ENCODE results near the gene ANKRD55.
"Not testable (repeated sequence)": the region's sequence is repeated elsewhere in the genome, so short reads cannot be mapped to it uniquely, and the experiment has no call there.

Gene ANKRD55

DNA sequence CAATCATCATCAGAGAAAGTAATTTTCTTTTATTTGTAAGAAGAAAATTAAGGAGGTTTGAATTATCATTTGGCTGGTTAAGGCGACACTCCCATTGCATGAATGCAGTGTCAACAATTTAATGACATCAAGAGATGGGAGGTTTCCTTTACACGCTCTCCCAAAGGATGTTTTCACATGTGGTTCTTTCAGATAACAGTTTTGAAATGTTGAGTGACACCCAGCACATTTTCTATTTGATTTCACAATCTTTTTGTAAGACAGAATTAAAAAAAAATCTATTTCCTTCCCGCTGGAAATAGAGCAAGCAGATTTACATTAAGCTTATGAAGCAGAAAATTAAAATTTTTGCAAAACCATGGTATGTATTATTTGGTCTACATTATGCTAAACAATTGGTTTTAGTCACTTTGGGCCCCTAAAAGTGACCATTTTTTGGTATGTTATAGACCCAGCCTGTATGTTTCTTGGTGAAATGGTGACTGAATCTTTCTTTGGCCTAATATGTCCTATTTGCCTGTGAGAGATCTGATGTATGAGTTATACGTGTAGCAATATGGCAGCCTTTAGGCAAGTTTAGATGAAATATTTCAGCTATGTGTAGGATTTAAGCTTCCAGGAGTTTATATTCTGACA is 18.9 kb upstream of the ANKRD55 start:
- DNase-seq, result no peak

DNA sequence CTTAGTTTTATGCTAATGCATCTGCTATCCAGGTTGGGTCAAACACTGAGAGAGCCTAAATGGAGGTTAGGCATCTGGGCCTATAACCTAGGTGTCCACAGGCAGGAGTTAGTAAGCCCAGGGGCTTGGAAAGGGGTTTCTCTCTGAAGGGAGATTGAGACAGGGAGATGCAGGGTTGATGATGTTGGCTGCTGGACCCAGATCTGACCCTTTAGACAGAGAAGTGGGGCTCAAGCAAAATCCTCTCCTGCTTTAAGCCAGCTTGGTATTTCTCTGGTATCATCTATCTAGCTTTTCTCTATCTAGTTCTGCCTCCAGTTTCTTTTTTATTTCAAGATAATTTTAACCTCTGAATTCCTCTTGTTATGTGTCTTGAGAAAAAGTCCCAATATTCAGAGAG is 18.3 kb upstream of the ANKRD55 start:
- no peak for DNase-seq

DNA sequence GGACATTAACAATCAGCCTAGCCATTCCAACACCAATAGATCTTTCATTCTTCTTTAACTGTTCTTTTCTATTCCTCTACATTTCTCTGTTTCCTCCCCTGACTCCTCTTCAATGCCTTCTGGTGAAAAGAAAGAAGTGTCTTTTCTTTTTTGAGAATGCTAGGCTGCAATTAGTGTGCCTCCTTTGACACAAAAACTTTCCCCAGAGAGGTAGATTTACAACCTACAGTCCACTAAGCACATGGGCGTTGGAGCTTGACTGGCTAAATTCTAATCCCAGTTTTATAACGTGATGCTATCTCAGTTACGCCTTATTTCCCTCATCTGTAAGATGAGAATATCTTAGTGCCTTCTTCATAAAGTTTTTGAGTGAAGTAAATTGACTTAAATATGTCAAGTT is 16.9 kb upstream of the ANKRD55 start:
- no peak for DNase-seq

DNA sequence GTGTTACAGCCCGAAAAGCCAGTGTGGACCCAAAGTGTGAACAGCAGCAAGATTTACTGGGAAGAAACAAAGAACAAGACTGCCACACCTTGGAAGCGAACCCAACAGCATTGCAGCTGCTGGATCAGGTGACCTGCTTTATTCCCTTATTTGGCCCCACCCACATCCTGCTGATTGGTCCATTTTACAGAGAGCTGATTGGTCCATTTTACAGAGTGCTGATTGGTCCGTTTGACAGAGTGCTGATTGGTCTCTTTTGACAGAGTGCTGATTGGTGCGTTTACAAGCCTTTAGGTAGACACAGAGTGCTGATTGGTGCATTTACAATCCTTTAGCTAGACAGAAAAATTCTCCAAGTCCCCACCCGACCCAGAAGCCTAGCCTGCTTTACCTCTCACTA is 16.0 kb upstream of the ANKRD55 start:
- DNase-seq, result not testable (repeated sequence)

DNA sequence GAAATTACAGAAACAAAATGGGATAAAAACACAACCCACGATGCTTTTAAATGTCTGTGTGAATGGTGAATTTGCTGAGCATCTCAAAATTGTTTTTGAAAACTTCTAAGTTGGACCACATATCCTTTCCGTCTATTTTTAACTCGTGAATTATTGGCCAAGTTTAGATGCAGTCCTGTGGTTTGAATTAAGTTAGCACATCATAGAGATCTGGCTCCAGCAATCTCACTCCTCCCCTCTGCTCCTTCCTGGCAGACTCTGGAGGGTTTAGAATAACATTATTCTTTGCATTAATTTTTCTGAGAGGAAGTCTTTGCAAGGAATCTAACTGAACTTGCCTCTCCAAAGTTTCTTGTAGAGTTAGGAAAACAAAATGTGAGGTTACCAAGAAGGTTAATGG is 14.5 kb upstream of the ANKRD55 start:
- DNase-seq, result no peak

DNA sequence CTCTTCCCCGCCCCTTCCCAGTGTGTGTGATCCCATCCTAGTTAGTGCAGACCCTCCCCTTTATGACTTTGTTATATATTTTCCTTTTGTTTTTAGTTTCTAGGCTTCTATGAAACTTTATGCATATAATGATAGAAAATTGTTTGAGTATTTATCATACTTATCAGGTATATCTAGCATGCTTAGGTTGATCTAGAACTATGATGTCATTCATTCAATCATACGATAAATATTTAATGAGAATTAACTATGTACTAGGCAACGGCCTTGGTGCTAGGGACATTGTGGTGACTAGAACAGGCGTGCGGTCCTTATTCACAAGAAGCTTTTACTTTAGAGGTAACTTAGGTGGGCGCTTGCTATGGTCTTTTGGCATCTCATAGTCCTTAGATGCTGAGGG is 13.6 kb upstream of the ANKRD55 start:
- no peak for DNase-seq

DNA sequence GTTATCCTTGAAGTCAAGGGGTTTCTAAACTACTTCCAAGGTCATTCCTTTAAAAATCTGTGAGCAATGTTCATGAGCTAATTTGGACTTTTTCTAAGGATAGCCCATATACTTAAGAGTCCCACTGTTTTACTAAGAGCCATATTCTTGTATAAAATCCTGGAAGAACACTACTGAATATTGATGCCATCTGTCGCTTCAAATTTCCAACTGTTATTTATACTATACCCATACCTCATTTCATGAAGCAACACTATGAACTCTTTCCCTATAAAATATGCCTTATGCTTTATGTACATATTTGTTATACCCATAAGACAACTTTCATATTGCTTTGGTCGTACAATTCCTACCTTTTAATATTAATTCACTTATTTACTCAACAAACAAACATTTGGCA is 12.4 kb upstream of the ANKRD55 start:
- DNase-seq, result no peak

DNA sequence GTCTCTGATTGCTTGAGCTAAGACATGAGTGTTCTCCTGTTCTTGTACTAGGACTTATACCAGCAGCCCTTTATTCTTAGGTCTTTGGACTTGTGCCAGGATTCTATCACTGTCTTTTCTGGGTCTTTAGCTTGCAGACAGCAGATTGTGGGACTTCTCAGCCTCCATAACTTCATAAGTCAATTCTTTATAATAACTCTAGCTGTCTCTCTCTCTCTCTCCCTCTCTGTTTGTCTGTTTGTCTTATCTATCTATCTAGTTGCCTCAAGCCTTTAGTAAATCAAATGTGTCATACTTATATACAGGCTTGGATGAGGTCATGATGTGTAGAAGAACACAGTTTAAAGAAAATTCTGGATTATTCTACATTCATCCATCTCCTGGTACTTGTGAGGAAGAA is 11.5 kb upstream of the ANKRD55 start:
- no peak for DNase-seq

DNA sequence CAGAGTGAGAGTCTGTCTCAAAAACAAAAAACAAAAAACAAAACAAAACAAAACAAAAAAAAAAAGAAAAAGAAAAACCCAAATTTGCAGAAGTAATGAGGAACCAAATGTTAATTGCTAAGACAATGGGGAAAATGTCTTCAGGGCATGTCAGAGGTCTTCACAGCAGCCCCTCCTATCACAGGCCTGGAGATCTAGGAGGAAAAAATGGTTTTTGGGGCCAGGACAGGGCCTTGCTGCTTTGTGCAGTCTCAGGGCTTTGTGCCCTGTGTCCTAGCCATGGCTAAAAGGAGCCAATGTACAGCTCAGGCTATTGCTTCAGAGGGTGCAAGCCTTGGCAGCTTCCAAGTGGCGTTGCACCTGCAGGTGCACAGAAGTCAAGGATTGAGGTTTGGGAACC is 9.1 kb upstream of the ANKRD55 start:
- not testable (repeated sequence) for DNase-seq

DNA sequence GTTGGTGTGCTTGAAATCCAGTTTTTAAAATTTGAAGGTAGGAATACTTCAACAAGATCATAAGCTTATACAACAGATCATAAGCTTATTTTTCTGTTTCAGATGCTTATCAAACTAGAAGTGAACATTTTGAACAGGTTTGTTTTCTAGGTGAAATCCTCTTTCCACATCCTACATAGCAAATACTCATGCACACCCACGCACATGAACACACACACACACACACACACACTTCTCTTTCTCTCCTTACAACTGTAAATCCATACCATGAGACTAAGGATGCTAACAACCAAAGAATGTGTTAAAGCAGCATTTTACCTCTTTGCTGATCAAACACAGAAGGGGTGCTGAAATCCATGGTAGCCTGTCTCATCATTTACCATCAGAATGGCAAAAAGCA is 592 bp downstream of the ANKRD55 start:
- no peak for DNase-seq

DNA sequence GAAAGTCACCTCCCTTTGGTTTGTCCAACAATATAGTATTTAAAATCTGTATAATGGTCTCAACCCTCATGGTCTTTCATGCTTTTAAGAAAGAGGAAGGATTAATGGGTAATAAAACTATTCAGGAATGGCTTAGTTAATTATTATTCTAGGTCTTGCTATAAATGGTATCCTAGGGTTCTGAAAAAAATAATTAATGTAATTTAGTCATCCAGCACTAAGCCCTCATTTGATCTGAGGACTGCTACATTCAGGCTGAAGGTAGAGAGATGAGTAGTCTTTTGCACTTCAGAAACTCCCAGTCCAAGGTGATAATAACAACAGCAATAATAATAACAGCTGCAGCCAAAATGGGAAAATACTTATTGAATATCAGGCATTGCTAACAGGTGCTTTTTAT is 2.6 kb downstream of the ANKRD55 start:
- DNase-seq, result no peak

DNA sequence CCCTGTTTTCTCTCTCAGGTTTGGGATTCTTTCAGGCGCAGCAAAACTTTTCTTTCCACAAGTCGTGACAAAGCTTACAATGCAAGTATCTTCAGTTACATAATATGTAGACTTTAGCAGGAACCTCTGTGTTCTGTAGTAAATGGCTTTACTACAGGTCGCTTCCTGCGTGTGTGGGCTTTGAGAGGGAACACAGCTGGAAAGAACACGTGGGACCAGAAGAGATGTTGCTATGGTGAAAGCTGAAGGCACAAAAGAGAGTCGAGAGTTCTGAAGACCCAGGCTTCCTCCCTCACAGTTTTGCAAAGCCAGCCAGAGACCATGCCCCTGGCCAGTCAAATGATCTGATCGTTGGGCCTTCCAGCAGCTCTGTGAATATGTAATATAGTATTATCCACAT is 4.0 kb downstream of the ANKRD55 start:
- no peak for DNase-seq

DNA sequence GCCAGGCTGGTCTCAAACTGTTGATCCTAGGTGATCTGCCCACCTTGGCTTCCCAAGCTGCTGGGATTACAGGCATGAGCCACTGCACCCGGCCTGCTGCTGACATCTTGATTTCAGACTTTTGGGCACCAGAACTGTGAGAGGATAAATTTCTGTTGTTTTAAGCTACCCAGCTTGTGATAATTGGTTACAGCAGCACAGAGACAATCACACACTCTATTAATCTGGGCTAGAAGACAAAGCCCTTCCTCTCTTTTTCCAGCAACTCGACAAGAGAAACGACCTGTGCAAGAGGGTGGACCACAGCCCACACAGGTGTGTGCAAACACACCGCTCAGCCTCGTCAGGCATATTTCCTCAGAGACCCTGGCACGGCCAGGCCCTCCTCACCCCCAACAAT is 4.5 kb downstream of the ANKRD55 start:
- no peak for DNase-seq

DNA sequence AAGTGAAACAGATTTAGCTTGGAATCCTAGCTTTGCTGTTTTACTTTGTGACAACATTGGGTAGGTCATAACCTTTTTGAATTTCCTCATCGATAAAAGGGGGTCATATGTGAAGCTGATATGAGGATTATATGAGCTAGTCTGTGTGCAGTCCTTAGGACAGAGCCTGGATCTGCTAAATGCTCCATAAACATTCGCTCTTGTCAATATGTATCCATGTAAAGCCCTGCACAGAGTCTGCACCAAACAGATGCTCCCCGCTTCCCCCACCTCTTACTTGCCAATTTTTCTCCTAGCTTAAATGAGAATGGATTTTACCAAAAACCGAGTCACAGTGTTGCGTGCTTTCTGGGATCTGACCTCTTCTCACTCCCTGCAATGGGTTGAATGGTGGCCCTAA is 5.4 kb downstream of the ANKRD55 start:
- DNase-seq, result no peak

DNA sequence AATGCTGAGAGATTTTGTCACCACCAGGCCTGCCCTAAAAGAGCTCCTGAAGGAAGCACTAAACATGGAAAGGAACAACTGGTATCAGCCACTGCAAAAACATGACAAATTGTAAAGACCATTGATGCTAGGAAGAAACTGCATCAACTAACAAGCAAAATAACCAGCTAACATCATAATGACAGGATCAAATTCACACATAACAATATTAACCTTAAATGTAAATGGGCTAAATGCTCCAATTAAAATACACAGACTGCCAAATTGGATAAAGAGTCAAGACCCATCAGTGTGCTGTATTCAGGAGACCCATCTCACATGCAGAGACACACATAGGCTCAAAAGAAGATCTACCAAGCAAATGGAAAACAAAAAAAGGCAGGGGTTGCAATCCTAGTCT is 9.8 kb downstream of the ANKRD55 start:
- DNase-seq, result not testable (repeated sequence)

DNA sequence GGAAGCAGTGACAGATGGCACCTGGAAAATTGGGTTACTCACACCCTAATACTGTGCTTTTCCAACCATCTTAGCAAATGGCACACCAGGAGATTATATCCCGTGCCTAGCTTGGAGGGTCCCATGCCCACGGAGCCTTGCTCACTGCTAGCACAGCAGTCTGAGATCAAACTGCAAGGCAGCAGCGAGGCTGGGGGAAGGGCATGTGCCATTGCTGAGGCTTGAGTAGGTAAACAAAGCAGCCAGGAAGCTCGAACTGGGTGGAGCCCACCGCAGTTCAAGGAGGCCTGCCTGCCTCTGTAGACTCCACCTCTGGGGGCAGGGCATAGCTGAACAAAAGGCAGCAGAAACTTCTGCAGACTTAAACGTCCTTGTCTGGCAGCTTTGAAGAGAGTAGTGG is 11.5 kb downstream of the ANKRD55 start:
- DNase-seq, result not testable (repeated sequence)

DNA sequence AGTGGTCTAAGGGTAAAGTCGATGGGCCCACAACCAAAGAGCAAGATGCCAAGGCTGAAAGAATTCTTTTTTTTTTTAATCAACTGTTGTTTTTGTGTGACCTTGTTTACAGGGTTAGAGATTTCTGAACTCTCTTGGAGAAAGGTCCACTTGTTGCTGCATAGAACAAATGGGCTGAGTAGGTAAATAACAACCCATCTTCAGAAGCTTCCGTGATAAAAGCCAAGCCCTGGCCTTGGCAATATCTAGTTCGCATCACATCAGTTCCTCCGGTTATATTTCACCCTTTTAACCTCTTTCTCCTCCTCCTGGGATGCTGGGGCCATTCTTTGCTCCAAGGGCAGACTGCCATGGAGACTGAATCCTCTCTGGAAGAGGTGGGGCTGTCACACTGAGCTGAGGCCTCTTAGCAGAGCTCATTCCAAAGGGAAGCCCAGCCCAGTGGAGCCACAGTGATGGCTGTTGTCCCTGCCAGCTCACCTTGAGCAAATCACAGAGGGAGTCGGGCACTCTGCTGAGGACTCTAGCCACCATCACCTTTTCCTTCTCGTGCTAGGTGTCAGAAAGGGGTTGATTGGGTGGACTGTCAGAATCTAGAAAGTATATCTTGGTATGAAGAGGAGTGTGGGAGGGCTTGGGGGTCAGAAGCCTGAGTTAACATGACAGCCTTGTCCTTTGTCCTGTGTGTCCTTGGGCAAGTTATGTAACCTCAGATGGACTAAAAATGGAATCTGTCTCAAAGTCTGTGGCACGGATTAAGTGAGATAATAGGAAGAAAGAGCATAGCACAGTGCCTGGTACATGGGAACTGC is 17.9 kb downstream of the ANKRD55 start:
- no peak for DNase-seq

DNA sequence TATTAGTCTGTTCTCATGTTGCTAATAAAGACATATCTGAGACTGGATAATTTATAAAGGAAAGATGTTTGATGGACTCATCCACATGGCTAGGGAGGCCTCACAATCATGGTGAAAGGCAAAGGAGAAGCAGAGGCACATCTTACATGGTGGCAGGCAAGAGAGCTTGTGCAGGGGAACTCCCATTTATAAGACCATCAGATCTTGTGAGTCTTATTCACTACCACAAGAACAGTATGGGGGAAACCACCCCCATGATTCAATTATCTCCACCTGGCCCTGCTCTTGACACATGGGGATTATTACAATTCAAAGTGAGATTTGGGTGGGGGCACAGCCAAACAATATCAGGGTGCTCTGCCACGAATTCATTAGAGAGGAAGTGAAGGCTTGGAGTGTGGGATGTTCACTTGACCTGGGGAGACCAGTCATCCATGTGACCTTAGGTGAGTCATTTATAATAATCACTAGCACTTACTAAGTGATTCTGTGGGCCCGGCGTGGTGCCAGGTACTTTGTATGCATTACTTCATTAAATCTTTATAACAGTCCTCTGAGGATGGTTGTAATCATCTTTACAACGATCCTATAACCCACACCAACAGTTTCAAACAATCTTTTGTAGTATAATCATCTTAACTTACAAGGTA is 19.1 kb downstream of the ANKRD55 start:
- not testable (repeated sequence) for DNase-seq

DNA sequence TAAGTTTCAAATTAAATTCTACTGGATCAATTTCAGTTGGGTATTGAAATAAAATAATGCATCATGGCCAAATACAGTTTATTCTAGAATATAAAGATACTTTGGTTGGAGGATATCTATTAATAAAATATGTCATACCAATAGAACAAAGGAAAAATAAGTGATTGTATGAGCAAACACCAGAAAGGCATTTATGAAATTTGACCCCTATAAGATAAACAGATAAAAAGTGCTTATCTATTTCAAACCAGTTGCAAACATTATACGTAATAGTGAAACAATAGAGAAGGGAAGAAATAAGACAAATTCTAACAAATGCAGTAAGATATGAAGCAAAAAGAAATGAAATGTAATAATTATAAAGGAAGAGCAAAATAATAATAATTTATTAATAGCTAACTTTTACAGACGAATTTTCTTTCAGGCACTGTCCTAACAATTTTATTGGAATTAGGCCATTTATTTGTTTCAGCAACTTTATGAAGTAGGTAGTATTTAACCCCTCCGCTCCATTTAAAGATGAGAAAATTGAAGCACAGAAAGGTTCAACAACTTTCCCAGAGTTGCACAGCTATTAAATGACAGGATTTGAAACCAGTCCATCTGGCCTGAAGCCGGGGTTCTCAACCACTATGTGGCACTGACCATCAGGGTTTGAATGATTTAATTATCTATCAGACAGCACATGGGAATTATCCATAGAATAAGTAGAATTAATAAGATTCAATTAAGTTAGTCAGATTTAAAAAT is 20.8 kb downstream of the ANKRD55 start:
- DNase-seq, result no peak

DNA sequence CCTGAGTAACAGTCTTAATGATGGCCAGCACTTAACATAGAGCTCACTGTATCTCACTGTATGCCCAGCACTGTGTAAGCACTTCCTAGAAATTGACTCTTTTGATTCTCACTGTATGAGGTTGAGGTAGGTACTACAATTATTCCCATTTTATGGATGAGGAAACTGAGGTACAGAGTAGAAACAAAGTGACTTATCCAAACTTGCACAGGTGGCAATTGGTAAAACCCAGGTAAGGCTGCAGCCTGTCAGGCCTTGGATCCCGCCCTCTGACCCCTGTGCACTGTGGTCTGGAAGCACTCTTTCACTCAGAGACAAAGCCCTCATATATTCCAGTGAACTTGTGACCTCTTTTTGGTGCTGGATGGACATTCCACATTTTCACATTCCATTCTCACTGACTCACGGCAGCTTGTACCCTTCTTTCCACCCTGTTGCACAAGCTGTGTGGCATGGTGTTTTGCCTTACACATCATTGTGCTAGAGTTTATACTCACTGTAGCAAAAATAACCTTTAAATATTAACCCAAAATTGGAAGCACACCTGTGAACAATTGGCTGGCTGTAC is 21.7 kb downstream of the ANKRD55 start:
- DNase-seq, result no peak

DNA sequence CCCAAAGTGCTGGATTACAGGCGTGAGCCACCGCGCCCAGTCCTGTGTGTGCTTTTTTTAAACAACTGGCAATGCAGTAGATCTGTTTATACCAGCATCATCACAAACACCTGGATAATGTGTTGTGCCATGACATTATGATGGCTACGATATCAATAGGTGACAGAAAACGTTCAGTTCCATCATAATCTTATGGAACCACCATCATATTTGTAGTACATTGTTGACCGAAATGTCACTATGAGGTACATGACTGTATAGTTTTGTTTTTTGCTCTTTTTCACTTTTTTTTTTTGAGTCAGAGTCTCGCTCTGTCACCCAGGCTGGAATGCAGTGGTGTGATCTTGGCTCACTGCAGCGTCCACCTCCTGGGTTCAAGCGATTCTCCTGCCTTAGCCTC is 24.4 kb downstream of the ANKRD55 start:
- no peak for DNase-seq

DNA sequence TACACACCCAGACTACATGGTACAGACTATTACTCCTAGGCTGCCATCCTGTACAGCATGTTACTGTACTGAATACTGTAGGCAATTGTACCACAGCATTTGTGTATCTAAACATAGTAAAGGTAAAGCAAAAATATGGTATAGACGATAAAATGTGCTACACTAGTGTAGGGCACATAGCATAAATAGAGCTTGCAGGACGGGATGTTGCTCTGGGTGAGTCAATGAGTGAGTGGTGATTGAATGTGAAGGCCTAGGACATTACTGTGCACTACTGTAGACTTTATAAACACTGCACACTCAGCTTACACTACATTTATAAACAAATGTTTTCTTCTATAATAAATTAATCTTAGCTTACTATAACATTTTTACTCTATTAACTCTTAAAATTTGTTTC is 25.6 kb downstream of the ANKRD55 start:
- no peak for DNase-seq

All from NCI-H510A treated with DMSO at 0.1 percent for 48 hours (cell line).